CD14-positive monocyte (primary cell): ENCODE measurements around the gene PFKFB1. TPM values are rescaled to one million over a fixed set of nuclear protein-coding genes. Genes with fewer than 3 reads are reported as not detected.

Experiments
- DNase-seq, 3 donors: peaks; one replicate each; pipeline ENCODE4 v3.0.0-alpha.2; 2011 to 2022
- H2AFZ ChIP-seq: 2 replicates; pipeline ENCODE4 v1.6.0; 2012; ENCODE audit warnings: mild to moderate bottlenecking, low read depth, low read length, inconsistent platforms; ENCODE audit not compliant: insufficient read depth, poor library complexity, severe bottlenecking
- H3K27ac ChIP-seq, 2 donors: 1 replicate in 1 of 2; 2 replicates in 1 of 2; pipeline ENCODE4 v1.5.1; 2012 to 2013; ENCODE audit warnings: low read length in 2 of 2, control low read depth in 1 of 2, inconsistent platforms in 1 of 2, low read depth in 1 of 2, mild to moderate bottlenecking in 1 of 2
- H3K27me3 ChIP-seq, 2 donors: one replicate each; pipeline versions ENCODE4 v1.6.0 to v1.6.1; 2011 to 2013; ENCODE audit warnings: low read length in 2 of 2; ENCODE audit not compliant: control insufficient read depth in 2 of 2, insufficient read depth in 2 of 2
- H3K36me3 ChIP-seq, 2 donors: replicated peaks in 1 of 2; 1 replicate in 1 of 2; 2 replicates in 1 of 2; pipeline versions ENCODE4 v1.5.1 to v1.6.1; 2012 to 2013; ENCODE audit warnings: low read length in 2 of 2, control low read depth in 1 of 2, inconsistent platforms in 1 of 2, mild to moderate bottlenecking in 1 of 2; ENCODE audit not compliant: insufficient read depth in 2 of 2, control insufficient read depth in 1 of 2
- H3K4me1 ChIP-seq, 2 donors: 1 replicate in 1 of 2; 2 replicates in 1 of 2; pipeline versions ENCODE4 v1.5.1 to v1.6.1; 2012 to 2013; ENCODE audit warnings: low read length in 2 of 2, control low read depth in 1 of 2, inconsistent platforms in 1 of 2, mild to moderate bottlenecking in 1 of 2, moderate library complexity in 1 of 2; ENCODE audit not compliant: insufficient read depth in 2 of 2, control insufficient read depth in 1 of 2
- H3K4me2 ChIP-seq: replicated peaks from 2 replicates; pipeline ENCODE3; 2012; ENCODE audit warnings: low read length, moderate library complexity, mild to moderate bottlenecking; ENCODE audit not compliant: poor library complexity, severe bottlenecking; ENCODE audit errors: extremely low read depth
- H3K4me3 ChIP-seq, 3 experiments: fragments of 200-600 bp in 1 of 3; sonication (generic) in 1 of 3; replicated peaks in 1 of 3; 1 replicate in 2 of 3; 2 replicates in 1 of 3; pipeline ENCODE4 v1.5.1; 2011 to 2013; ENCODE audit warnings: low read length in 3 of 3, mild to moderate bottlenecking in 3 of 3, control low read depth in 2 of 3, low read depth in 2 of 3, inconsistent platforms in 1 of 3, moderate library complexity in 1 of 3
- H3K79me2 ChIP-seq: 2 replicates; pipeline ENCODE4 v1.6.0; 2012; ENCODE audit warnings: mild to moderate bottlenecking, control low read depth, inconsistent platforms, low read length, moderate library complexity; ENCODE audit not compliant: insufficient read depth
- H3K9ac ChIP-seq: 2 replicates; pipeline ENCODE4 v1.6.0; 2017; ENCODE audit warnings: low read length, mild to moderate bottlenecking; ENCODE audit not compliant: insufficient read depth, poor library complexity, severe bottlenecking
- H3K9me3 ChIP-seq, 2 donors: replicated peaks in 1 of 2; 1 replicate in 1 of 2; 2 replicates in 1 of 2; pipeline versions ENCODE4 v1.5.1 to v1.6.1; 2012 to 2013; ENCODE audit warnings: low read length in 2 of 2, control low read depth in 1 of 2; ENCODE audit not compliant: control insufficient read depth in 1 of 2, insufficient read depth in 1 of 2
- H4K20me1 ChIP-seq: 2 replicates; pipeline ENCODE4 v1.6.0; 2012; ENCODE audit warnings: mild to moderate bottlenecking, low read length, control low read depth, moderate library complexity; ENCODE audit not compliant: insufficient read depth
- H3K27ac Mint-ChIP-seq, 7 donors: one replicate each; pipeline ENCODE4 v1.8.0; 2020; ENCODE audit warnings: mild to moderate bottlenecking in 7 of 7, mixed read lengths in 7 of 7, moderate library complexity in 6 of 7, inconsistent platforms in 2 of 7
- H3K27me3 Mint-ChIP-seq, 3 donors: one replicate each; pipeline ENCODE4 v1.8.0; 2021 to 2022; ENCODE audit warnings: low read depth in 3 of 3, mild to moderate bottlenecking in 3 of 3, mixed read lengths in 3 of 3, moderate library complexity in 3 of 3, inconsistent platforms in 1 of 3
- H3K36me3 Mint-ChIP-seq, 2 donors: one replicate each; pipeline ENCODE4 v1.8.0; 2020; ENCODE audit warnings: mixed read lengths in 2 of 2, inconsistent platforms in 1 of 2, mild to moderate bottlenecking in 1 of 2
- H3K4me1 Mint-ChIP-seq: one replicate; pipeline ENCODE4 v1.8.0; 2020; ENCODE audit warnings: mild to moderate bottlenecking, mixed read lengths
- H3K4me3 Mint-ChIP-seq, 2 donors: one replicate each; pipeline ENCODE4 v1.8.0; 2020; ENCODE audit warnings: mild to moderate bottlenecking in 2 of 2, mixed read lengths in 2 of 2, moderate library complexity in 1 of 2
- H3K9me3 Mint-ChIP-seq, 7 donors: one replicate each; pipeline ENCODE4 v1.8.0; 2020 to 2022; ENCODE audit warnings: mixed read lengths in 7 of 7, mild to moderate bottlenecking in 6 of 7, moderate library complexity in 6 of 7, inconsistent platforms in 2 of 7
- CTCF ChIP-seq: fragments of 200-600 bp; IDR thresholded peaks from one replicate; pipeline ENCODE4 v1.8.0; 2022; ENCODE audit warnings: antibody characterized with exemption, mild to moderate bottlenecking
- WGBS: methylation state at CpG from one replicate; pipeline ENCODE4 v1.1.5; 2013; ENCODE audit warnings: missing lambda C conversion rate; ENCODE audit not compliant: insufficient coverage; 5-methylcytosine and 5-hydroxymethylcytosine counted together
- intact Hi-C, 2 donors: fragments of 100-400 bp; cut with micrococcal nuclease; formaldehyde crosslinking; loops; one replicate each; pipeline versions ENCODE4 v1.15.0 to v1.15.1; 2023
- polyA minus RNA-seq: library from RNA; depleted of rRNA, polyadenylated mRNA; stranded (reverse); fragments of >200 nt; gene quantifications from 2 replicates; pipeline ENCODE4 v1.2.3, GENCODE V29; 2012
- polyA plus RNA-seq, 3 donors: library from polyadenylated mRNA; depleted of rRNA in 1 of 3; unstranded in 2 of 3; stranded (reverse) in 1 of 3; fragments of 300-500 nt in 2 of 3; fragments of >200 nt in 1 of 3; fragmentation: Illumina TruSeq in 2 of 3; gene quantifications; 1 replicate in 2 of 3; 2 replicates in 1 of 3; pipeline ENCODE4 v1.2.3, GENCODE V29; 2012 to 2021
- total RNA-seq, 12 experiments: library from RNA in 1 of 12; stranded (reverse) in 1 of 12; fragments of 120-200 nt in 1 of 12; gene quantifications; one replicate each; pipeline ENCODE4 v1.2.4 and lab custom pipeline; 2013 to 2026; ENCODE audit warnings: mixed read lengths in 6 of 12, inconsistent platforms in 1 of 12

Gene PFKFB1
- 0.06 TPM for total RNA-seq (2013)
- under 1 TPM in 2 of 3 donors, not detected in 1; 0.11 to 0.21 TPM for polyA plus RNA-seq
- not detected in 2 replicates for polyA minus RNA-seq
- 0 to 1.2 (median 0.13) reads per million in 11 experiments for total RNA-seq (lab: John Stamatoyannopoulos, UW)

DNA sequence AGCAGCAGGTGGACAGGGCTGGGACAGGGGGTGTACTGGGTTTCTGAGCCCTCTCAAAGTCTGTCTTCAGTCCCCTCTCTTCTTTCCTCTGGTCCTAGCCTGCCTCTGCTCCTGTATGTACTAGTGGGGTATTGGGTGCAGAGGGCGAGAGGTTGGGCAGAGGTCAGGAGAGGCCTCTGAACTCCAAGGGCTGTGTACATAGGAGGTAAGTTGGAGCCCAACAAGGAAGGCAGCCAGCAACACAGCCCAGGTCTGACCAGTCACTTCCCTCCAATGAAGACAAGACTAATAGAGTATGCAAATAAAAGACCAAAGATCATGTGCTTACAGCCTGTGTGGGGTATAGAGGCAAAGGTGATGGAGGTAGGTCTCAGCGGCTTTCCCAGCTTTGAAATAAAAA is at the start of gene PFKFB1:
Gene PFKFB1, minus strand, starts transcription at position 90 of the 400 bp plus-strand sequence. CDS start 181 bp downstream, outside the sequence.
- peaks cover 9% of the 10 kb centered on the region for H3K4me1 Mint-ChIP-seq
- TF ChIP-seq CTCF, result no peak
- peak within 1 kb of the TSS in 2 of 7 donors; percentile 31 to 33 for H3K27ac Mint-ChIP-seq
- H3K79me2 ChIP-seq, result no peaks in the 10 kb centered on the region
- H3K9me3 ChIP-seq, result no peaks in the 10 kb centered on the region
- no peaks in the 10 kb centered on the region for H3K9me3 Mint-ChIP-seq
- H4K20me1 ChIP-seq, result no peaks in the 10 kb centered on the region
- peaks cover under 1 to 10% of the 10 kb centered on the region in 2 donors for H3K4me1 ChIP-seq
- H3K36me3 ChIP-seq, result no peaks in the 10 kb centered on the region
- no peak within 1 kb of the TSS for H2AFZ ChIP-seq
- intact Hi-C loops, result loop anchor here in 1 of 2 donors (10.0 kb wide), 1 partner anchor 179 kb away; no protein-coding TSS in a partner anchor
- no peak within 1 kb of the TSS for H3K27ac ChIP-seq
- H3K27me3 ChIP-seq, result peaks cover 0 to 2% of the 10 kb centered on the region in 2 donors
- peak within 1 kb of the TSS in 1 of 2 donors; percentile 42 for H3K4me3 Mint-ChIP-seq
- H3K4me2 ChIP-seq, result no peak within 1 kb of the TSS
- H3K4me3 ChIP-seq, result no peak within 1 kb of the TSS
- no CpG with 5 or more reads among the region's 2 CpGs for WGBS
- peaks cover 2 to 10% (median 2%) of the 10 kb centered on the region in 3 donors for H3K27me3 Mint-ChIP-seq
- H3K36me3 Mint-ChIP-seq, result no peaks in the 10 kb centered on the region
- DNase-seq, result no peak
- H3K9ac ChIP-seq, result no peak within 1 kb of the TSS

GRCh38 chrX:55041514-55041913 is 47.5 kb upstream of the PFKFB1 start:
- peaks cover 0 to 3% of the 10 kb centered on the region in 2 donors for H3K9me3 ChIP-seq
- Mint-ChIP-seq H3K27me3 (peaks cover 0 to 5% (median 0%) of the 10 kb centered on the region in 3 donors), H3K4me1 (no peaks in the 10 kb centered on the region), H3K4me3 (no peak overlapping the region), H3K9me3 (peaks cover 0 to 11% (median 0%) of the 10 kb centered on the region in 7 donors), H3K36me3 (no peaks in the 10 kb centered on the region), H3K27ac (no peak overlapping the region)
- H3K4me1 ChIP-seq, result no peaks in the 10 kb centered on the region
- H3K4me3 ChIP-seq, result no peak overlapping the region
- no peak overlapping the region for H3K27ac ChIP-seq
- H3K79me2 ChIP-seq, result no peaks in the 10 kb centered on the region
- no peak overlapping the region for H2AFZ ChIP-seq
- no peak for DNase-seq
- TF ChIP-seq CTCF, result no peak
- H3K27me3 ChIP-seq, result no peaks in the 10 kb centered on the region
- H4K20me1 ChIP-seq, result no peaks in the 10 kb centered on the region
- no peaks in the 10 kb centered on the region for H3K36me3 ChIP-seq
- intact Hi-C loops, result no loop called here
- WGBS, result no CpG with 5 or more reads among the region's 6 CpGs
- H3K4me2 ChIP-seq, result no peak overlapping the region
- no peak overlapping the region for H3K9ac ChIP-seq
